GM21367 (cell line): Measurements from ENCODE around the gene MATN1.
"Not testable (repeated sequence)": the region's sequence is repeated elsewhere in the genome, so short reads cannot be mapped to it uniquely, and the experiment has no call there.

ENCODE experiments used
- ATAC-seq: cut with Tn5 transposase; IDR thresholded peaks from one replicate; pipeline ENCODE4 v1.9.1; 2021; ENCODE audit not compliant: unreplicated experiment

The MATN1 gene

GRCh38 chr1:30700528-30701257, 22.7 kb downstream of the MATN1 start:
- no peak for ATAC-seq

- ATAC-seq: no peak
Observed at GRCh38 chr1:30699762-30700161, 23.6 kb downstream of the MATN1 start.

GRCh38 chr1:30698401-30698981, 24.9 kb downstream of the MATN1 start:
- no peak for ATAC-seq

- ATAC-seq: no peak
Observed at GRCh38 chr1:30697571-30698376, 25.6 kb downstream of the MATN1 start.

- no peak for ATAC-seq
Observed at GRCh38 chr1:30696831-30697230, 26.6 kb downstream of the MATN1 start.

DNA sequence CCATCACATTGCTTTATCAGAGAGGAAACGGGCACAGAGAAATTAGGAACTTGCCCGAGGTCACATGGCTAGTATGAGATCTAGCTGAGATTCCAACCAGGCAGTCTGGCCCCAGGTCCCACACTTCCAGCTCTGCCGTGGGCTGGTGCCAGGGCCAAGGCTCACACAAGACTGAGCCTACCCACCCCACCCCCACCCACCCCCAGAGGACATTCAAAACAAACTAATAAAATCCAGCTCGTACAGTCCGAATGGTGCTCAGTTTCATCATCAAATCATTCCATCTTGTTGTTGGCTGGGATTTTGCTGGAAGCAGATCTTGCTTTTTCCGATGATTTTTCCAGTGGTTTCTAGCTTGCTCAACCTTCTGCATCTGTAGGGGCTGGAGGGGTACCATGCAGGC, 27.9 kb downstream of the MATN1 start:
- no peak for ATAC-seq

DNA sequence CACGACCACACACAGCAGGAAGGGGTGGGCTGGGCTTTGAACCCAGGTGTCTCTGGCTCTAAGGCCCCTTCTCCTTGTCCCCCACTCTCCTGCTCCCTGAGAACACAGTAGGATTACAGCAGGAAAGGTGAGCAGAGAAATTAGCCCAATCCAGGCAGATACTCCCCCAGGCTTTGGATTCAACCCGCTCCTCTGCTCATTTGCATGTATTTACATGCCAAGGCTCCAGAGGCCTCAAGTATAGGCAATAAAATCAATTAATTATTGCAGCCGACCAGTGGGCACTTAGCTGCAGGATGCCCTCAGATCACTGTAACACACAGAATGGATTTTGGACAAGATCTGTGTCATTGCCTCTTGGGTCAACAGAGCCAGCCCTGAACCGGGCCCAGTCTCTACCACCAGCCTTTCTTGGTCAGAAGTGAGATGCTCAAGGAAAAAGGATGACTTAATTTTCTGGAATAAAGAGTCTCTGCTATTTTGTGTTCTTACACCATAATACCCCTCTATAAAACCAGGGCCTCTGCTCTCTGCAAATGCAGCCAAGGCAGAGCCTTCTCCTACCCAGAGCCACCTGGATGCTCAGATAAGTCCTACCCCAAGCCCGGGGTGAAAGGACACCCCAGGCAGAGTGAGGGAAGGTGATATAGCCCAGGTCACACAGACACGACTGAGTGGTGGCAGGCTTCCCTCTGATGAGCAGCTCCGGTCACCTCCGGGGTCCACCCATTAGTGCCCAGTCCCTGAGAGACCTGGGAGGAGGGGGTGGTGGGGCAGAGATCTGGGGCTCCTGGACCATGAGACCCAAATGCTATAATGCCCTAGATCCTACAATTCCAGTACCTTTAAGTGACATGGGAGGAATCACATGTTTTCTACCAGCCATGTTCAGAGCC, 28.9 kb downstream of the MATN1 start:
- no peak for ATAC-seq

DNA sequence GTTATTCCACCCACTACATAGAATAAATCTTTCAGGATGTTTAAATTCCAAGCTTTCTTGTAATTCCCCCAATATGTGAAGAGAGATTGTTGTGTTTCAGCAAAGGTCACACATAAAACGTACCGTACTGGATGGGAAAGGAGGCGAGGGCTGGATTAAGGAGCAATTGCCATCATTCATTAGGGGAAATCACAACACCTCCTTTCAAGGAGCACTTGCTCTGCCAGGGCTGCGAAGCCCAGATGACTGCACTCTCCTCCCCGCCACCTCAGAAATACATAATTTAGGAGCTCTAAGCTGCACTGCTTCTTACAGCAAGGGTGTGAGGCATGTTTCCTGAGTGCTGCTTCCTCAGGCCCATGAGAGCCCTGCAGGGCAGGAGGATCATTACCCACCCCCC, 29.6 kb downstream of the MATN1 start:
- ATAC-seq: no peak

GRCh38 chr1:30693366-30693765, 30.0 kb downstream of the MATN1 start:
- ATAC-seq: no peak

- no peak for ATAC-seq
Observed at GRCh38 chr1:30692948-30693301, 30.5 kb downstream of the MATN1 start.

DNA sequence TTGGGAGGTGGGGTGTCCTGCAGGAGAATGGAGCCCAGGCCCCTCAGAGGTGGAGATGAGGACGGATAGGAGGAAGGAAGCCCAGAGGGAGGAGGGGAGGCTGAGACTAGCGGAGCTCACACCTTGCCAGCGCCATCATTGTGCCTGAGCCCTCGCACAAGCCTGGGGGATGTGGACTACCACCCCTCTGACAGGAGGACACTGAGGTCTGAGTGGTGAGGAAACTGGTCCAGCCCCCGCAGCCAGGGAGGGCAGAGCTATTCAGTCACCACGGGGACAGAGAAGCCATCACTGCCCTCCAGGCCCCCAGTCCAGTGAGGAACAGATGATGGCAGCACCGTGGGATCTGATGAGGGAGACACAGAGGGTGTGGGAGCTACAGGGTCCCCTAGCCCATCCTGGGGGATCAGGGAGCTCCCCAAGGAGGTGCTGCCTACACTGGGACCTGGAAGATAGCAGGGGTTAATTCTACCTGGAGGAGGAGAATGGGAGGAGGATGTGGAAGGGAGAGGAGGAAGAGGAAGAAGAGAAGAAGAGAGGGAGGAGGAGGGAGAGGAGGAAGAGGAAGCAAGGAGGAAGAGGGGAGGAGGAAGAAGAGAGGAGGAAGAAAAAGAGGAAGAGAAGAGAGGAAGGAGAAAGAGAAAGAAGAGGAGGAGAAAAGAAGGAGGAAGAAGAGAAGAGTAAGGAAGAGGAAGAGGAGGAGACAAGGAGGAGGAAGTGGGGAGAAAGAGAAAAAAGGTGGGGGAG, 31.0 kb downstream of the MATN1 start:
- ATAC-seq: no peak

- ATAC-seq: no peak
Observed at GRCh38 chr1:30691480-30691879, 31.9 kb downstream of the MATN1 start.

GRCh38 chr1:30689901-30690645, 33.3 kb downstream of the MATN1 start:
- ATAC-seq: no peak

DNA sequence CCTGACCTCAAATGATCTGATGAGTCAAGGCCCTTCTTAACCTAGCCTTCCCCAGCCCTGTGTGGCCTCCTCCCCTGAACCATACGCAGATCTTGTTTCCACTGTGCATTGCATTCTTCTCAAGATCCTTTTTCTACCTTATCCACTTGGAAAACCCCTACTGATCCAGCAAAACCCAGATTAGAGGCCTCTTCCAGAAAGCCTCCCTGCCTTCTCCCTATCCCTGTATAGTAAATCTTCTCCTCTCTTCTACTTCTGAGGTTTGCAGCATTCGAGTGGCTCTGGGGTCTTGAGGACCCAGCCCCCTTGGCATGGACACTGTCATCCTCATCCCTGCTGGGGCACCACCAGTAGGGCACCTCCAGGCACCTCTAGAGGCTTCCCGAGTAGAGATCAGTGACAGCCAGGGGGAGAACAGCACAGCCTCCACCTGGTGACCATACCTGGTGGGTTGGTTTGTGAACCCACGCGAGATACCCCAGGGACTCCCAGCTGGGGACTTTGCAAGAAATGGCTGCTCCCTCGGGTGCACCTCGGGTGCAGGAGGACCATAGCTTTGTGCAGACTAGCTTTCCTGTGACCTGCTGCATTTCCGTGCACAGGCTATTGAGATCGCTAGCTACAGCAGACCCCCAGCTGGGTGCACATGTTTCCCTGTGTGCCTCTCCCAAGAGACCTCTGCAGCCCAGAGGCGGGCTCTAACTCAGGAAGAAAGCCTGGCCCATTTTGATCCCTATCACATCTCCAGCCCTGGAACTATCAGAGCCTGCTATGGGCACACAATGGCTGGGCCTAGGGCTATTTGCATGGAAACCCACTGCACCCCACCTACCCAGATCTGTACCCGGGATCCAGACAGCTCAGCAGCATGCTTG, 34.2 kb downstream of the MATN1 start:
- no peak for ATAC-seq

GRCh38 chr1:30688516-30688915, 34.9 kb downstream of the MATN1 start:
- not testable (repeated sequence) for ATAC-seq

DNA sequence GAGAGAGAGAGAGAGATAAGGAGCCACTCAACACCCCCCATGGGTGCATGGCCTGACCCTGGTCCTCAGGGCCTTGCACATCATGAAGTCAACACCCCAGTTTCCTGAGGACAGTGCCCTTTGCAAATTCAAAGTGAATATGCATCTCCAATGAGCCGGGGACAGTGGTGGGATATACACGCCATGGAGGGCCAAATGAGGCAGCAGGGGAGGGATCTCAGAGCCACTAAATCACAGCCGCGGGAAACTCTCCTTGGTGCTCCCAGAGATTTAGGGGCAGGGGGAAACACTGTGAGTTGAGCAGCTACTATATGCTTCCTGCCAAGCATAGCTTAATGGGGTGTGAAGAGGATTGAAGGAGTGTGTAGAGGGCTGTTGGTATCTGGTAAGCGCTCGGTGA, 35.5 kb downstream of the MATN1 start:
- no peak for ATAC-seq

- no peak for ATAC-seq
Observed at GRCh38 chr1:30686236-30686935, 37.0 kb downstream of the MATN1 start.

DNA sequence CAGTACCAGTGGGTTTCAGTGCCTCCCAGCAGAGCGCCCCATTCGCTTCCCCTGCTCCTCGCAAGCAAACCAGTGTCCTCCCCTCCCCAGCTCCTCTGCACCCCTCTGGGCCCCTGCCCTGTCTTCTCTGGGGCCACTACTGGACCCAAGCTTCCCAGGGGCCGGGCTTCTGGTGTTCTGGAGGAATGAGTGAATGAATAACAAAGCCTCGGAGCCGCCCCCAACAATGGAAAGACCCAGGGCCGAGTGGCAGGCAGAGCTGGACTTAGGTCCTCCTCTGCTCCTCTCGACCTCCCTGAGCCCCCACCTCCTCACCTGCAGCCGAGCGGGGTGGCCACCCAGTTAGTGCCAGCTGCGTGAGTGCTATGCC, 37.6 kb downstream of the MATN1 start:
- no peak for ATAC-seq
